GM12878 (cell line): ENCODE results near the gene DHX30. TPM values are rescaled to one million over a fixed set of nuclear protein-coding genes. Genes with fewer than 3 reads are reported as not detected.

ENCODE experiments used
- ATAC-seq: fragments of 200-7000 bp; cut with Tn5 transposase; 3 replicates; pipeline ENCODE4 v1.9.1; 2020; ENCODE audit warnings: mild to moderate bottlenecking, moderate library complexity
- BruUV-seq: library from RNA; stranded (reverse); fragments of 400-500 nt; replicated peaks from 2 replicates; lab custom pipeline; 2021; lab: Mats Ljungman, UMichigan
- CTCF ChIA-PET: fragments of 300-600 bp; sonication (Branson Sonifier 250); formaldehyde crosslinking; extraction: SDS; loops from one replicate; lab custom pipeline; 2021; ENCODE audit warnings: inconsistent platforms; lab: Yijun Ruan, JAX
- POLR2A ChIA-PET: fragments of 350-600 bp; formaldehyde crosslinking; extraction: SDS; loops from one replicate; lab custom pipeline; 2021; ENCODE audit warnings: inconsistent platforms; lab: Charles Lee
- RAD21 ChIA-PET: fragments of 300-600 bp; sonication (Branson Sonifier 250); formaldehyde crosslinking; loops from one replicate; lab custom pipeline; 2023; ENCODE audit warnings: antibody characterized with exemption; ENCODE audit not compliant: unreplicated experiment; lab: Charles Lee
- SMC1A ChIA-PET: fragments of 300-600 bp; sonication (Branson Sonifier 250); formaldehyde crosslinking; loops from one replicate; lab custom pipeline; 2023; ENCODE audit not compliant: unreplicated experiment, uncharacterized antibody; lab: Charles Lee
- DNase-seq: peaks from one replicate; pipeline ENCODE4 v3.0.0-alpha.2; 2011; ENCODE audit warnings: low read depth, low spot score
- FAIRE-seq: peaks from 3 replicates; lab custom pipeline; 2011; peaks lifted over from hg19 to GRCh38; lab: Jason Lieb, UNC
- H2AFZ ChIP-seq: 2 replicates; pipeline ENCODE4 v1.6.0; 2011; ENCODE audit warnings: low read depth, low read length, control low read depth; ENCODE audit not compliant: control insufficient read depth
- H3K27ac ChIP-seq: 2 replicates; pipeline ENCODE4 v1.5.1; 2011; ENCODE audit warnings: control low read depth; ENCODE audit not compliant: control insufficient read depth, insufficient read depth
- H3K27me3 ChIP-seq, 2 experiments: replicated peaks in 1 of 2; 2 replicates each; pipeline versions ENCODE4 v1.6.0 to v1.6.1; 2011; ENCODE audit warnings: low read length in 1 of 2; ENCODE audit not compliant: control insufficient read depth in 2 of 2, insufficient read depth in 2 of 2
- H3K36me3 ChIP-seq, 2 experiments: 2 replicates each; pipeline ENCODE4 v1.5.1; 2011; ENCODE audit warnings: low read length in 1 of 2; ENCODE audit not compliant: control insufficient read depth in 2 of 2, insufficient read depth in 2 of 2
- H3K4me1 ChIP-seq: 2 replicates; pipeline ENCODE4 v1.6.1; 2011; ENCODE audit warnings: mild to moderate bottlenecking, low read length, moderate library complexity, mixed read lengths; ENCODE audit not compliant: control insufficient read depth, insufficient read depth
- H3K4me2 ChIP-seq: 2 replicates; pipeline ENCODE4 v1.6.0; 2011; ENCODE audit warnings: control low read depth; ENCODE audit not compliant: control insufficient read depth, insufficient read depth
- H3K4me3 ChIP-seq: fragments of 200-600 bp; sonication (generic); 2 replicates; pipeline ENCODE4 v1.5.1; 2016
- H3K79me2 ChIP-seq: 2 replicates; pipeline ENCODE4 v1.6.0; 2011; ENCODE audit warnings: low read length; ENCODE audit not compliant: control insufficient read depth, insufficient read depth
- H3K9ac ChIP-seq: 2 replicates; pipeline ENCODE4 v1.8.0; 2011; ENCODE audit warnings: low read length, control low read depth, mixed read lengths; ENCODE audit not compliant: control insufficient read depth, insufficient read depth
- H3K9me3 ChIP-seq: replicated peaks from 3 replicates; pipeline ENCODE4 v1.5.1; 2011; ENCODE audit warnings: mild to moderate bottlenecking, low read length; ENCODE audit not compliant: control insufficient read depth, insufficient read depth
- H4K20me1 ChIP-seq: 2 replicates; pipeline ENCODE4 v1.6.0; 2011; ENCODE audit not compliant: control insufficient read depth, insufficient read depth
- ASH2L ChIP-seq: fragments of 300-600, 200-600 bp; sonication (generic); IDR thresholded peaks from 2 replicates; pipeline ENCODE4 v1.6.1; 2017; ENCODE audit warnings: low read depth, mild to moderate bottlenecking, borderline replicate concordance
- ATF3 ChIP-seq: IDR thresholded peaks from 2 replicates; pipeline ENCODE4 v1.6.1; 2011; ENCODE audit warnings: low read depth, mild to moderate bottlenecking, low read length, moderate library complexity, borderline replicate concordance; ENCODE audit errors: extremely low read depth
- ESRRA ChIP-seq: IDR thresholded peaks from 2 replicates; pipeline ENCODE4 v1.6.1; 2012; ENCODE audit warnings: mild to moderate bottlenecking, low read length, improper control_type of control experiment
- EZH2 ChIP-seq: IDR thresholded peaks from 2 replicates; pipeline ENCODE4 v1.6.1; 2012; ENCODE audit warnings: low read depth, mild to moderate bottlenecking, control low read depth, inconsistent platforms, low read length, borderline replicate concordance; ENCODE audit not compliant: control insufficient read depth
- MLLT1 ChIP-seq: fragments of 450-650 bp; IDR thresholded peaks from 2 replicates; pipeline ENCODE4 v1.6.1; 2016; ENCODE audit warnings: mild to moderate bottlenecking
- NFXL1 ChIP-seq: fragments of 450-650 bp; IDR thresholded peaks from 2 replicates; pipeline ENCODE4 v1.6.1; 2017; ENCODE audit warnings: antibody characterized with exemption, mild to moderate bottlenecking, borderline replicate concordance
- NR2C2 ChIP-seq: IDR thresholded peaks from 2 replicates; pipeline ENCODE4 v1.6.1; 2011; ENCODE audit warnings: borderline replicate concordance, low read depth; ENCODE audit not compliant: control insufficient read depth, insufficient read length
- PKNOX1 ChIP-seq: fragments of 450-650 bp; IDR thresholded peaks from 2 replicates; pipeline ENCODE4 v1.6.1; 2016; ENCODE audit warnings: mild to moderate bottlenecking
- REST ChIP-seq: IDR thresholded peaks from 2 replicates; pipeline ENCODE4 v1.6.1; 2012; ENCODE audit warnings: mild to moderate bottlenecking, low read depth, low read length
- TAF1 ChIP-seq: IDR thresholded peaks from 2 replicates; pipeline ENCODE4 v1.6.1; 2011; ENCODE audit warnings: mild to moderate bottlenecking, low read depth, low read length, borderline replicate concordance
- ZBTB33 ChIP-seq: fragments of 450-650 bp; IDR thresholded peaks from 2 replicates; pipeline ENCODE4 v1.6.1; 2017; ENCODE audit warnings: mild to moderate bottlenecking
- WGBS: methylation state at CpG from one replicate; pipeline ENCODE4 v1.1.6; 2016; ENCODE audit warnings: low lambda C conversion rate; ENCODE audit not compliant: insufficient replicate concordance, insufficient coverage; ENCODE audit errors: missing lambda C conversion rate; 5-methylcytosine and 5-hydroxymethylcytosine counted together
- in situ Hi-C: fragments of 300-500 bp; cut with MboI; formaldehyde crosslinking; loops from 9 replicates; pipeline ENCODE4 v1.14.3; 2018; ENCODE audit warnings: mixed read lengths
- intact Hi-C: fragments of 100-400 bp; cut with micrococcal nuclease; formaldehyde crosslinking; loops from one replicate; pipeline ENCODE4 v1.14.2; 2022; ENCODE audit not compliant: unreplicated experiment
- polyA plus RNA-seq, 11 experiments: library from polyadenylated mRNA; depleted of rRNA in 4 of 11; unstranded in 6 of 11; stranded (reverse) in 5 of 11; fragments of >200 nt; fragmentation: Nextera tagmentation in 4 of 11; fragmentation: Illumina TruSeq in 1 of 11; extraction: Ambion mirVana in 4 of 11; extraction: Trizol in 1 of 11; gene quantifications; 1 replicate in 1 of 11; 2 replicates in 10 of 11; pipeline versions ENCODE4 v1.2.1 to v1.2.3, GENCODE V29; 2011 to 2016; ENCODE audit warnings: inconsistent platforms in 2 of 11, missing spikeins in 2 of 11, low read depth in 1 of 11
- total RNA-seq, 4 experiments: library from RNA; depleted of rRNA in 3 of 4; stranded (reverse); fragments of >200 nt in 3 of 4; fragmentation: Illumina TruSeq in 1 of 4; extraction: Trizol in 1 of 4; gene quantifications; 2 replicates each; pipeline versions ENCODE4 v1.2.1 to v1.2.3, GENCODE V29; 2013 to 2021

Gene DHX30
- total and polyA plus RNA-seq, 10 of the 15 experiments (the other 5 are each of a cell fraction or from before 2014, with no cell fraction given) = 9.5 to 75.3 (median 47.8) TPM

- DNase-seq (no peak), ATAC-seq (no peak), FAIRE-seq (no peak)
- no peaks in the 10 kb centered on the region for H4K20me1 ChIP-seq
- no peak overlapping the region for H3K4me2 ChIP-seq
- WGBS = 93% methylated on average over 8 of the region's 8 CpGs
- SMC1A ChIA-PET = interaction anchor here (1.0 to 1.4 kb wide), 2 partner anchors 14 to 122 kb away, joined by 3 read pairs; no protein-coding TSS in a partner anchor
- no peak overlapping the region for H3K4me3 ChIP-seq
- no peak overlapping the region for H3K9ac ChIP-seq
- H3K27me3 ChIP-seq = no peaks in the 10 kb centered on the region
- H3K79me2 ChIP-seq = no peaks in the 10 kb centered on the region
- no TSS peak for BruUV-seq
- no peaks in the 10 kb centered on the region for H3K9me3 ChIP-seq
- RAD21 ChIA-PET = no interaction called here
- POLR2A ChIA-PET = no interaction called here
- H3K36me3 ChIP-seq = peaks cover 35 to 39% of the 10 kb centered on the region in 2 experiments
- no peaks in the 10 kb centered on the region for H3K4me1 ChIP-seq
- in situ Hi-C loops (no loop called here), intact Hi-C loops (no loop called here)
- H3K27ac ChIP-seq = no peak overlapping the region
- CTCF ChIA-PET = interaction anchor here (1.0 kb wide), 1 partner anchor 10 kb away, joined by 3 read pairs; no protein-coding TSS in a partner anchor
- no peak overlapping the region for H2AFZ ChIP-seq
- no peak for TF ChIP-seq EZH2
- no peak for TF ChIP-seq REST
- TF ChIP-seq ATF3 = no peak
- TF ChIP-seq MLLT1 = no peak
- no peak for TF ChIP-seq PKNOX1
- TF ChIP-seq NR2C2 = no peak
- no peak for TF ChIP-seq ASH2L
- TF ChIP-seq TAF1 = no peak
- no peak for TF ChIP-seq NFXL1
- TF ChIP-seq ESRRA = no peak
- TF ChIP-seq ZBTB33 = no peak
Observed at GRCh38 chr3:47867451-47868044, 64.6 kb downstream of the DHX30 start.
